ENCODE measurements around the gene PPP1CA.

PPP1CA gene

DNA sequence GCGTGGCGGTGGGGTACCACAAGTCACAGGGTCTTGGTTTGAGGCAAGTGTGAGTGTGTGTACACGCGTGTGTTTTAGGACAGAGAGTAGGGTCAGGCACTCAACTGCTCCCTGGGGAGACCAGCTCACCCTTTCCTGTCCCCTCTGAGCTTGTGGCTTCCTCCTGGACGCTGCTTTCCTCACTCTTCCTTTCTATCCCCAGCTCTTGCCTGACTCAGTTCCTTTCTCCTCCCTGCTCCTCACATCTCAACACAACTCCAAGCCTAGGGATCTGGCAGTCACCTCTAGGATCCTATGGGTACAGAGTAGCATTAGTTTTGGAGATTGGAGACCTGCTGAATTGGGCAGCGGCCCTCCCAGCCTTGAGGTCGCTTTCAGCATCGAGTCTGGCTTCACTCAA is 32.4 kb downstream of the PPP1CA start:
- DNase-seq (ENCODE audit: low spot score), result no peak

DNA sequence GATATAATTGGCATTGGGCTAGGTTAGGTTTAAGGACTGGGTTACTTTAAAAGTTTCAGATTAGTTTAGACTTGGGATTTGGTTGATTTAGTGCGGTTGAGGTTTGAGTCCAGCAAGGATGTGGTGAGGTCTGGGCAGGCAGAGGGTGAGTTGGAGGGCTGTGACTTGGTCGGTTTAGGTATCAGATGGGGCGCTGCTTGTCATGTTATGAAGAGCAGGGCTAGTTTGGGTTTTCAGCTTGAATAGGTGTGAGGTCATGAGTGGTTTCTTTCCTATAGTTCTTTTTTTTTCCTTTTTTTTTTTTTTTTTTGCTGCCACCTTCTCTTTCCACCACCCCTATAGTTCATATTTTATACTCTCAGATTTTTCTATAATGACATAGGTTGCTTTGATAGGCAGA is 33.0 kb downstream of the PPP1CA start:
- DNase-seq (ENCODE audit: low spot score), result no peak

DNA sequence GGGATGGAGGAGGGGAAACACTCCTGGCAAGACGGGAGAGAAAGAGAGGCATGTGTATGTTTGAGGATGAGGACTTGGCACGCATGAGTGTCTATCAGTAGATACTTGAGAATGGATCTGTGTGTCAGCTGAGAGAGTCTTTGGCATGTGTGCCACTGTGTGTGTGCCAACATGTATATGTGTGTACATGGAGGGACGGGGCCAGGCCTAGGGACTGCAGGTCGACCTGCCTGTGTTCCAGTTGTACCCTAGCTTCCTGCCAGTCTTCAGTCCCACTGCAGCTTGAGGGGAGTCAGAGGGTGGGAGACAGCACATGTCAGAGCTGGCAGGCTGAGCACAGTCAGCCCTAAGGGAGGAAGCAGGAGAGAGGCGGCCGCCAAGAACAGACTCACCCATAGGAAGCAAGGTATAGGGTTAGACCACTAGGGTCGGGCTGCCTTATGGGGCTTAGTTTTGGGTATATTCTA is 33.9 kb downstream of the PPP1CA start:
- no peak for DNase-seq (ENCODE audit: low spot score)

DNA sequence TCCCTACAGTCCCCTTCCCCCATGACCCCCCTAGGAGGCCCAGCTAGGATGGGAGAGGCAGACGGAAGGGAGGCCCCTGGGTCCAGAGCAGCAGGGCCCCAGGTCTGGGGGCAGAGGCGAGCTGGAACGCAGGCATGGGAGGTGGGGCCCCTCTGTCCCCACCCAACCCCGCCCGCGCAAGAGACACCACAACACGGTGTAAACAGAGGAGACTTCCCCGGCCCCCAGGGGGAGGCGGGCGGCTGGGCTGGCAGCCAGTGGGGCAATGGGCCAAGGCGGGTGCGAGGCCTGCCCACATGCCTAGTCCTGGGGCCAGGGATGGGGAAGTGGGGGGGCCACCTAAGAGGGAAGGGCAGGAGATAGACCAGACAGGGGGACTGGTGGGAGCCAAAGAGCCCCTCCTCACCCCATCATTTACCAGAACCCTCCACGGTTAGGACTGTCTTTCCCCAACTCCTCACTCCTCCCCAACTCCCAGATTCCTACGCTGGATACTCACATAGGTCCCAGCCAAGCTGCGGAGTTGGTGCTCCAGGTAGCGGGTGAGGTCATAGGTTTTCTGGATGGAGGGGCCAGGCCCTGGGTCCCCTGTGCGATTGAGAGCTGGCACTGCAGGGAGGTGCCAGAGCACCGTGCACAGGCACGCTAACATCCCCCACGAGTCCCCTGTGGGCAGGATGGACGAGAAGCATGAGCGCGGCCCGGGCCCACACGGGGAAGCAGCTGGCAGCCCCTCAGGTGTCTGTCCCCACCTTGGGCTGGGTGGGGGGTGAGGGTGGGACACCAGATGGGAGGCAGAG is 34.5 kb downstream of the PPP1CA start:
- DNase-seq (ENCODE audit: low spot score), result no peak

DNA sequence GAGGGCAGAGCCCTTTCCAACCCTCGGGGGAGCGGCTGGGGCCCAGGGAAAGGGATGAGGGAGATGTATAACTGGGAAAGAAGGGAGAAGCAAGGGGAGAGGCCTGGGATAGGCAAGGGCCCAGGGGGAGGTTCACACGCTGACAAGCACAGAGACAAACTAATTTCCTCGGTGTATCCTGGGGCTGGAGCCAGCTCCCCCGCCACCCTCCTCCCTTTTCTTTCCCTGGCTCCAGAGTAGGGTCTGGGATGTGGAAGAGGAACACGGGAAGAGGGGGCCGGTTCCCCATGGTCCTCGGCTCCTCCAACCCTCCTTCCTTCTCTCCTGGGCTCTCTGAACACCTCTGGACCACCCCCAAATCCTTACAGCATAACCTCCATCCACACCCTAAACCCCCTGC is 35.1 kb downstream of the PPP1CA start:
- no peak for DNase-seq (ENCODE audit: low spot score)

DNA sequence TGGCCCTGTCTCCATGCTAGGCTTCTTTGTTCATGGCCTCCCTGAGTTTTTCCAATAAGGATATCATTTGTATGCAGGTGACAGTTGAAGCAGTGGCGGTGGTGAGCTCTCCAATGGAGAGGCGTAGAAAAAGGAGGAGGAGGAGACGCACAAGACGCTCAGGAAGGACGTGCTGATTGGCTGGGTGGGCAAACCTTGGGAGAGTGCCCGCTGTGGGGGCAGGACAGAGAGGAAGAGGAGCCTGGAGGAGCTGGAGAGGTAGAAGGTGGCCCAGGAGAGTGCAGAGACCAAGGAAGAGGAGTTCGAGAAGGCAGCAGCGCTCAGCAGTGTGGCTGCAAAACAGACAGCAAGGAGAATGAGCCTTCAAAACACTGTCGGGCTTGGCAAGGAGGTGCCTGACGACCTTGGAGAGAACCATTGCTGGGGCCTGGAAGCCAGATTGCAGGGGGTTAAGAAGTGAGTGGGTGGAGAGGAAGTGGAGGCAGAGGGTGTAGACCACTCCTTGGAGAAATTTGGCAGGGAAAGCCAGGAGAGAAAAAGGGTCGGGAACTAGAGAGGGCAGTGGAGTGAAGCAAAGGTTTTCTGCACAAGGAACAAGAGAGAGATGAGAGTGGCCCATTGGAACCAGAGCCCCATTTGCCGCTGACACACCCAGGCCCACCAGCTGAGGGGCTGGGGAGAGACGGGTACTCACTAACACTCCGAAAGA is 35.8 kb downstream of the PPP1CA start:
- DNase-seq (ENCODE audit: low spot score), result no peak

DNA sequence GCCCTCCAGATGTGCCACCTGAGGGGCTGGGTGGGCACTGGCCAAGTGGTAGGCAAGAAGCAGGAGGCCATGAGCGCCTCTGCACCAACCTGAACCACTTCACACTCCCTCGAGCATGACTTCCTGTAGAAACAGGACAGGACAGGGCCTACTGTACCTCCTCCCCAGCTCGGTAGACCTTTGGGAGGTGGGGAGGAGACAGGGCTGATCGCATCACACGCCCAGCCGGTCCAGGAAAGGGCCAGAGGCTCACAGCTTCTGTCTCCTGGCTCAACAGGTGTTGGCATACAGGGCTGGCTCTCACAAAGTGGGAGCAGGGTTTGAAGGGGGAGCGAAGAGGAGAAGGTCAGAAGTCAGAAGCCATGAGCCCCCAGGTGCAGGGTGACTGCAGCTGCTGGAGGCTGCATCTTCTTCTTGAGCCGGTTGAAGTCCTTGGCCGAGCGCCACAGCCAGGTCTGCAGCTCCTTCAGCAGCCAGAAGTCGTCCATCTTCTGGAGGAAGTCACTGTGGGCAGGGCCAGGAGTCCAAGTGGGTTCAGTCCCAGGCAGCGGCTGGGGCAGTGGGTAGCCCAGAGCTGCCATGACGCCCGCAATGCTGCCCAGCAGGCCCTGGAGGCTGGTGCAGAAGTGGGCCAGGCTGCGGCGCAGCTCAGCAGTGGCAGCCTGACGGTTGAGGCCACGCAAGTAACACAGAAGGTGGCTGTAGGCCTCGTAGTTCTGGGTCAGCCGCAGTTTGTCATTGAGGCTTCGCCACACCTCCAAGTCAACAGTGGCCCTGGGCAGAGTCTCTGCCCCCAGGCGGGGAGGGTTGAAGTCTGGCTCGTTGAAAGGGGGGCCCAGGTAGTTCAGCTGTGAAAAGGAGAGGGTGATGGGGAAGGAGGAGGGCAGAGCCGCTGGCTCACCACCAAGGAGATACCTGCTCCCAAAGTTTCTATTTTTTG is 36.6 kb downstream of the PPP1CA start:
- no peak for DNase-seq (ENCODE audit: low spot score)

DNA sequence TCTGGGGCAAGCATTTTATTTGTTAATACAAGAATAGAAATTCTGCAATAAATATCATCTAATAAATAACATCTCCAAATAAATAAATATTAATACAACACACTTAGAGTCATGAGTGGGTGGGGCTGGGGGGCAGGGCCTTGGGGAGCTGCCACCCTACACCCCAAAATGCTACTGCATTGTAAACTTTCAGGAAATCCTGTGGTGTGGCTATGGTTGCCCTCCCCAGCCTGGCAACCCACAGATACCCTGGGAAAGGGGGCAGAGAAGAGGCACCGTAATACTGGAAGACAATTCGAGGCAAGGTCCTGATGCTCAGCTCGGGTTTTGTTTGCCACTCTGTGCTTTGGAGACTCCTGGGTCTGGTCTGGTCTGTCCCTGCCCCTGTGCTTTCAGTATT is 37.5 kb downstream of the PPP1CA start:
- DNase-seq (ENCODE audit: low spot score), result no peak

DNA sequence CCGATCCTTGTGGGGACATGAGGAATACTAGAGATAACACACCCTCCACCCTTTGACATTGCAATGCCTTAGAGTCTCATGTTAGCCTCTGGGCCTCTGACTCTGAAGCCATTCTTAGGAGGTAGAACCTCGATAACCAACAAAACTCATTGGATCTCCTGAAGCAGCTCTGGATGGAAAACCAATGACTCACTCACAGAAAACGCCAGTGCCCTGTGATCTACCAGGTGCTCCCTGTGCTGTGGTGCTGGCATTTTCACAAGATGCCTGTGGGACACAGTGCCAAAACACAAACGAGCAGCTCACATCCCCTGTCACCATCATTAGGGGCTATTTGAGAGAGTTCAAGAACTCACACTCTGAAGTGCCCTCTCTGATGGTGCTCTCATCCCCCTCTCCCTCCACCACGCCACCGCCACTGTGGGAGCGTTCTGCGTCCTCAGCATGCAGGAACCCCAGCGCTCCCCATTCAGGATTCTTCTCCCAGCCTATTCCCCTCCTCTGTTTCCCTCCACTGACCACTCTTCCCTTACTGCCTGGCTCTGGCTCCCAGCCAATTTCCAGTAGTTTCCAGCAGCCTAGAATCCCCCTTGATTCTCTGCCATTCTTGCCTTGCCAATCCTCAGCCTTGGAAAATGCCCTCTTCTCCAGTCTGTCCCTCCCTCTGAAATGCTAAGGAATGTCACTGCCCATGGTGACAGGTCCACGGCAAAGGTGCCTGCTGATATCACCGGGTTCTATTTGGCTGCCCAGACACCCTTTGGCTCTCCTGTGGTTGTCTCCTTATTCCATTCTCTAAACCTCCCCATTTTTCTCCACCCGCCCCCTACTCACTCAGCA is 43.6 kb downstream of the PPP1CA start:
- no peak for DNase-seq (ENCODE audit: low spot score)

DNA sequence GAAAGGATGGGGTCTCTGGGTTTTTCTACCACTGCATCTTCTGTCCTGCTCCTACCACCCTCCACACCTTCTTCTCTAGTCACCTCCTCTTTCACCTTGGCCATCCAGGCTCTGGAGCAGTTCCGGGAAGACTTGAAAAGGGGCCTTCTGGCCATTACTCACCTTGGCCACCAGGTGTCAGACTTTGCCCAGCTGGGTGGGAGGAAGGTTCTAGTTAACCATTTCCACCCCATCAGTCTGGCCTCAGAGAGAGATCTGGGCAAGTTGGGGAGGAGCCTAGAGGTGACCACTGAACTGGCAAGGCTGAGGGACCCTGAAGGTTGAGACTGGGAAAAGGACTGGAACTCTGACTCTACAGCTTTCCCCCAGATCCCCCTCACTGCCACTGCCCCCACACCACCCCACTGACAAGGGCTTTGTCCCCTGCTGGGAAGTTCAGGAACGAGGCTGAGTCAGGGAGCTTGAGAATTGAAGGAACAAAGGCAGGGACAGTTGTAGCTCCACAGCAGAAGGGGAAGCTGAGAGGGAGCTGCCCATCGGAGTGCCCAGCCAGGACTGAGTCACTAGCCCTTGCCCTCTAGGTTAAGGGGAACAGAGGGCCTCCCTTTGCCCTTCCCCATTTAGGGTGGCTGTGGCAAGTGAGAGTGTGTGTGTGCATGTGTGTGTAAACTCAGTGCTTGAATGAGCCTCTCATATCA is 44.6 kb downstream of the PPP1CA start:
- DNase-seq (ENCODE audit: low spot score), result no peak

DNA sequence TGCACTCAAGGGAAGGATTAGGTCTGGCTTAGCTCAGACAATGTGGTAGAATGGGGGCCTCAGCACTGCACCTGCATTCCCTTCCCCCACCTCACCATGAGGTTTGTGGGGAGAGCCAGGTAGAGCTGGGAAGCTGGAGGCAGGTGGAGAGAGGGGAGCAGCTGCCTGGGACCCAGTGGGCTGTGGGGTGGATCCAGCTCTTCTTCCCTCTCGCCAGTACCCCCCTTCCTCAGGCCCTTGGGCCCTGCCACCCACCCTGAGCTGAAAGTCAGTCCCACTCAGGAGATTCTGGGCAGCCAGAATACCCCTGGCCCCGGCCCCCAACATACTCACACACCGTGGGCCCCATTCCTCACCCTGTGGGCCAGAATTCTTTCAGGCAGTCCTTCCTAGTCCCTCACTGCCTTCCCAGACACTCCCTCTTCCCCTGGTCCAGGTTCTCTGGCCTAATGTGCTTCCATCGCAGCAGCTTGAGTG is 45.2 kb downstream of the PPP1CA start:
- DNase-seq (ENCODE audit: low spot score), result no peak

DNA sequence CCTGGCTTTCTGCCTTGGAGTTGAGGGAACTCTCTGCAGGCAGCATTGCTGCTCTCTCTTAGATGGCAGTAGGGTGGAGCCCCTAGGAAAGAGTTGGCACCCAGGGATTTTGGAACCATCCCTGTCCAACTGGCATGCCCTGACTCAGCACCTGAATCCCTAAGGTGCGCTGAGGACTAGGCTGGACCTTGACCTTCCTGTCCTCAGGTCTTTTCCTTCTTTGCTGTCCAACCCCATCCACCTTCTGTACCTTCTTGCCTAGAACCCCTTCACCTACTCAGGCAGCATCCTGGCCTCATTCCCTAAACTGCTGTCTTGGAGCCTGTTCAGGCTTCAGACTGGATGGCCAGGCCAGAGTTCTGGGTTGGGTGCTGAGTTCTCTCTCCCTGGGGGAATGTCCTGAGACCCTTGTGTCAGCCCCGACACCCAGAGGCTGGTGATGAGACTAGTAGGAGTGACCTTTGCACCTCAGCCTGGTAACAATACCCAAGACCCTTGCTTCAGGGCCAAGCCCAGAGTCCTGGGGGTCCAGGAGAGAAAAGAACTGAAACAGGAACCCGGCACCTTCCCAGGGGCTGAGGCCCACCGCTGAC is 45.8 kb downstream of the PPP1CA start:
- no peak for DNase-seq (ENCODE audit: low spot score)

DNA sequence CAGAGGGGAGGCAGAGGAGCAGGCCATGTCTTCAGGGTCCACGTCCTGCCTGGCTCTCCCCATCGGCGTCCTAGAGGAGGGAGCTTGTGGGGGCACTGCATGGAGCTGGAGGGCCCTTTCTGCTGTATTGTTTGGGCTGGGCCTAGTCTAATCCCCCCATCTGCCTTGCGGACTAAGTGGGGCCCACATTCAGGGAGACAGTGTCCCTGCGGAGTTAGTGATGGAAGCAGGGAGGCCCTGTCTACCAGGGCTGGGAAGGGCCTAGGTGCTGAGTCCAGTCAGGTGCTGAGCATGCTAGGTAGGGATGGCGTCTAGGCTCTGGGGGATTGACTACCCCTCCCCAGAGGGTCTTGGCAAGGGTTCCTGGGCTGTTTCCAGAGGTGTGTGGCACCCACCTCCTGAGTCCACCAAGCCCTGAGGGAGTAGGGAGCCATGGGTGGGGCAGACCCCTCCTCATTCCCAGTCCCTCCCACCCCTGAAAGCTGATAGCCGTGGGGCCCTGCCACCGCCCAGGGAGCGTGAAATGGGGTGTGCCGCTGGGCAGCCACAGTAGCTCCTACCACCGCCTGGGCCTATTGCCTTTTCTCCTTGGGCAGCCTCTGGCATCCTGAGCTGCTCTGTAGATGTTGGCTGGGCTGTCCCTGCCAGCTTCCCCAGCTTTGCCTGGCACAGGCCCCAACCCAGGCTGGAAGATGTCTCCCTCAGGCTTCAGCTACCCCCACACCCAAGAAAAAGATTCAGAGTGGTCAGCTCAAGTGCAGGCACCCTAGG is 46.5 kb downstream of the PPP1CA start:
- DNase-seq (ENCODE audit: low spot score), result no peak

DNA sequence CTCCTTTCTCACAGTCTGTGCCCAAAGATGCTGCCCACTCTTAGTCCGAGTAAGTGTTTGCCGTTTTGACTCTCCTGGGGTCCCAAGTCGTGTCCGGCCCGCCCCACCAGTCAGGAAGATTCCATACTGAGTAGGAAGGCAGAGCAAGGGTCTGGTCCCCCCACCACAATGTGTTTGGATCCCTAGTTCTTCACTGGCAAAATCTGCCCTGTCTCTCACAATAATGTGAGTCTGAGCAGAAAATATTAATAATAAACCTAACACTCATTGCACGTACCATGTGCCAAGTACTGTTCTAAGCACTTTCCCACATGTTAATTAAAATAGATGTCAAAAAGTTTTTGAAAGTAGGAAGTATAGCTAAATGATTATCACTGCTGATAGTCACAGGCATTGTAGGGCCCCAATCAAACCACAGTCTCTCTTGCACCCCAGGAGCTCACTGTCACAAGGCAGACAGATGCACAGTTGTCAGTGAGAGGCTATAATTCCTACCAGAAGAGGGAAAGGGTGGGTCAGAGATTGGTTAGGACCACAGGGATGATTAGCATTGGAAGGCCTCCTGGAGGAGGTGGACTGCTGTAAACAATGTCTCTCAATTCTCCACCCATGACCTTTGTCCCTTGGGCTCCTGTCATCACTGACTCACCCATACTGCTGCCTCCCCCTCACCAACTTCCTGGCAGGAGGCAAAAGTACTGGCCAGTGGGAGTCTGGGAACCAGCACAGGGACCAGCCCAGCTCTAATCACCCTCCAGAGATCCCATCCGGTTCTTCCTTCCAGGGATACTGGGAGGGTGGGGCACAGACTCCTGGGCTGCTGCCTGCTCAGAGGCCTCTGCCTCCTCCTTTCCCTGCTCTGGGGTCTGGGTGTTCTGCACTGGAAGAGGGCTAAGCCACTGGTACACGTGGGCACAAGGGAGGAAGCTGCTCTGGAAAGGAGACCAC is 47.3 kb downstream of the PPP1CA start:
- no peak for DNase-seq (ENCODE audit: low spot score)

DNA sequence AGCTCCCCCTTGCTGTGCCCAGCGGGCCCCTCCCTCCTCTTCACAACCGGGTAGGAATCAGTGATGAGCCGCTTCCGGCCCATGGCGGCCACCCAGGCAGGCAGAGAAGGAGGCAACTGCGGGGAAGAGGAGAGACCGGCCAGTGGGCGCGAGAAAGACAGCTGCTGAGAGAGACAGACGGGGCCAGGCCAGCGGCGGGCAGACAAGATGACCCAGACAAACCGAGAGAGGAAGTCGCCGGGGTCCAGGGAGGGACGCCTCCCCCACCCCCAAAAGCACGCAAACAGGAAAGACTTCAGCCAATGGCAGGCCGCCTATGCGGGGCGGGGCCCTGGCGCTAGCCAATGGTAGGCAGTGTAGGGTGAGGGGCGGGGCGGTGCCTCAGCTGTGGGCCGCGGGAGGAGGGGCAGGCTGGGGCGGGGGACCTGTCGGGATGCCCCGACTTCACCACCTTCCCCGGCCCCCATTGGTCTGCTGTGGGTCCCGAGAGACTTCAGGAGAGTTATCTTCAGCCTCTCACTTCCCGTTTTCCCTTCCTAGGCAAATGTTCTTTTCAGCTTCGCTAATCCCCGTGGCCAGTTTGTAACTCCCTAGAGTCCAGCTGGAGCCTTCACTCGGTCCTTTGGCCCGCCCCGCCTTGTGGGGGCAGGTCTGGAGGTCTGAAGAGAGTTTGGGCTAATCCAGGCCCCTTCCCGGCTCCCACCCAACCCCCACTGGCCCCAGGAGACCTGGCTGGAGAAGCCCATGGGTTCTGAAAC is 48.2 kb downstream of the PPP1CA start, which contains the start of gene POLD4:
POLD4 (minus strand) TSS at position 230 of the 758 bp plus-strand sequence; CDS start at position 83, 147 bp downstream.
- DNase-seq (ENCODE audit: low spot score), result peak; percentile 96

DNA sequence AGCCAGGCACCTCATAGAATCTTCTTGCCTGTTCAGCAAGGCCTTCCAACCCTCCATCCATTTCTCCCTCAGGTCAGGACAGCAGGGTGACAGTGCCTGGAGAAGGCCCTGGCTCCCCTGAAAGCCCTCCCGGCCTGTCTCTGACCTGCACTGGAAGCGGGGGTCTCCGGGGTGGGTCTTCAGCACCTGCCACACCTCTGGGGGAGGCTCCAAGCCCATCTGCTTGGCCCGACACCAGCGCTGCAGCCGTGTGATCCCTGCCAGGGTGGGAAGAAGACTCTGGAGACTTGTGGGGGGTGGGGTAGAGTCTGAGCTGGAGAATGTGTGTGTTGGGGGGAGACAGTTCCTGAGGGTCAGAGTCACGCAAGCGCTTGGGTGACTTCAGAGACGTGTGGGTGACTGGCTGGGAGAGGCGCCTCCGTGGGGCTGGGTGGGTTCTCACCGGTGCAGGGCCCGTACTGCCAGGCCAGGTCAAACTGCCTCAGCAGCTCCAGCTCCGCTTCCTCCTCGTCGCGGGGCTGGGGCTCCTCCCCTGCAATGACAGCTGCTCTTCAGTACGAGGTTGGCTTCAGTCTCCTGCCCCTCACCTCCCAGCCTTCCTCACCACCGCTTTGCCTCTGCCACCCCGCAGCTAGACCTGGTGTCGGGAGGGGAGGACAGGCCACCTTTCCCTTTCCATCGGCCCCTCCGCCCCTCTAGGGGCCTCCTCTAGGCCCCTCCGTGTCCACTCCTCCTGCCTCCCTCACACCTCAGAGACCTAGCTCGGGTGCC is 48.9 kb downstream of the PPP1CA start:
- DNase-seq (ENCODE audit: low spot score), result no peak
